Measurements from ENCODE around the gene KLHL22.
A peak's percentile ranks its signal among the peaks of the same experiment; 100 is the strongest.
"Not testable (repeated sequence)": the region's sequence is repeated elsewhere in the genome, so short reads cannot be mapped to it uniquely, and the experiment has no call there.

KLHL22 gene

GRCh38 chr22:20494978-20495860 lies at the start of gene KLHL22:
TSS of gene KLHL22 (minus strand) at chr22:20495795. CDS start at chr22:20489211, 6,584 bp downstream.
- DNase-seq, result peak; percentile 36

GRCh38 chr22:20545318-20545634 lies 49.7 kb upstream of the KLHL22 start:
- DNase-seq, result not testable (repeated sequence)

GRCh38 chr22:20542736-20543135 lies 47.1 kb upstream of the KLHL22 start:
- no peak for DNase-seq

- DNase-seq, result no peak
These were observed 46.5 kb upstream of the KLHL22 start for GRCh38 chr22:20542055-20542454.

GRCh38 chr22:20538875-20539274 lies 43.3 kb upstream of the KLHL22 start:
- not testable (repeated sequence) for DNase-seq

GRCh38 chr22:20537983-20538382 lies 42.4 kb upstream of the KLHL22 start:
- no peak for DNase-seq

- DNase-seq, result no peak
These were observed 41.7 kb upstream of the KLHL22 start for GRCh38 chr22:20537325-20537756.

GRCh38 chr22:20536590-20537324 lies 41.2 kb upstream of the KLHL22 start:
- no peak for DNase-seq

- DNase-seq, result no peak
These were observed 38.3 kb upstream of the KLHL22 start for GRCh38 chr22:20533879-20534265.

GRCh38 chr22:20533095-20533878 lies 37.7 kb upstream of the KLHL22 start:
- DNase-seq, result no peak

- DNase-seq, result peak; percentile 11
These were observed 36.8 kb upstream of the KLHL22 start for GRCh38 chr22:20532256-20532993.

- peak; percentile 84 for DNase-seq
These were observed 36.0 kb upstream of the KLHL22 start for GRCh38 chr22:20531404-20532201.

GRCh38 chr22:20531154-20531403 lies 35.5 kb upstream of the KLHL22 start:
- DNase-seq, result no peak

- peak; percentile 62 for DNase-seq
These were observed 35.0 kb upstream of the KLHL22 start for GRCh38 chr22:20530368-20531153.

GRCh38 chr22:20528405-20528978 lies 32.9 kb upstream of the KLHL22 start:
- DNase-seq, result no peak

- DNase-seq, result peak; percentile 77
These were observed 31.2 kb upstream of the KLHL22 start for GRCh38 chr22:20526628-20527355.

GRCh38 chr22:20526305-20526627 lies 30.7 kb upstream of the KLHL22 start:
- no peak for DNase-seq

- no peak for DNase-seq
These were observed 29.5 kb upstream of the KLHL22 start for GRCh38 chr22:20525048-20525447.

- peak; percentile 11 for DNase-seq
These were observed 28.4 kb upstream of the KLHL22 start for GRCh38 chr22:20524004-20524481.

All from fibroblast of upper back skin (primary cell).